ENCODE measurements around the gene POP7.
A peak's percentile ranks its signal among the peaks of the same experiment; 100 is the strongest.

POP7 gene

GRCh38 chr7:100739934-100740333 is 34.0 kb downstream of the POP7 start:
- no peak for TF ChIP-seq CTCF (IDR thresholded peaks at IDR 0.05; ENCODE audit: borderline replicate concordance, control extremely low read depth, extremely low read depth, insufficient read depth, missing control alignments)
- in situ Hi-C loops (cut with MboI; ENCODE audit: low sequenced_read_pairs, unreplicated experiment), result no loop called here

GRCh38 chr7:100744605-100745004 is 38.7 kb downstream of the POP7 start:
- no peak for DNase-seq (ENCODE audit: low spot score)
- in situ Hi-C loops (cut with MboI; ENCODE audit: low sequenced_read_pairs, unreplicated experiment), result no loop called here
- TF ChIP-seq CTCF (IDR thresholded peaks at IDR 0.05; ENCODE audit: borderline replicate concordance, control extremely low read depth, extremely low read depth, insufficient read depth, missing control alignments), result no peak

More at GRCh38 chr7:100739934-100740333, 34.0 kb downstream of the POP7 start:
- DNase-seq (ENCODE audit: low spot score), result no peak

- in situ Hi-C loops (cut with MboI; ENCODE audit: low sequenced_read_pairs, unreplicated experiment), result no loop called here
- peak; percentile 87 for DNase-seq (ENCODE audit: low spot score)
Observed at GRCh38 chr7:100745184-100745583, 39.3 kb downstream of the POP7 start.

GRCh38 chr7:100752994-100753393 is 47.1 kb downstream of the POP7 start:
- peak; percentile 7 for DNase-seq (ENCODE audit: low spot score)
- in situ Hi-C loops (cut with MboI; ENCODE audit: low sequenced_read_pairs, unreplicated experiment), result no loop called here
- TF ChIP-seq CTCF (IDR thresholded peaks at IDR 0.05; ENCODE audit: borderline replicate concordance, control extremely low read depth, extremely low read depth, insufficient read depth, missing control alignments), result no peak

More at GRCh38 chr7:100745184-100745583, 39.3 kb downstream of the POP7 start:
- TF ChIP-seq CTCF (IDR thresholded peaks at IDR 0.05; ENCODE audit: borderline replicate concordance, control extremely low read depth, extremely low read depth, insufficient read depth, missing control alignments), result no peak

GRCh38 chr7:100753750-100754149 is 47.8 kb downstream of the POP7 start:
- DNase-seq (ENCODE audit: low spot score), result no peak
- TF ChIP-seq CTCF (IDR thresholded peaks at IDR 0.05; ENCODE audit: borderline replicate concordance, control extremely low read depth, extremely low read depth, insufficient read depth, missing control alignments), result no peak
- in situ Hi-C loops (cut with MboI; ENCODE audit: low sequenced_read_pairs, unreplicated experiment), result no loop called here
